Osteoblast (primary cell): ENCODE measurements around the gene OR10R2. TPM values are rescaled to one million over a fixed set of nuclear protein-coding genes. Genes with fewer than 3 reads are reported as not detected.

Experiments used
- DNase-seq: peaks from one replicate; pipeline ENCODE4 v3.0.0; 2011; ENCODE audit warnings: low spot score, mixed read lengths; ENCODE audit not compliant: insufficient read length; ENCODE audit errors: missing footprints
- H2AFZ ChIP-seq: 2 replicates; pipeline ENCODE4 v1.6.0; 2011; ENCODE audit warnings: mild to moderate bottlenecking, low read length
- H3K27ac ChIP-seq: 2 replicates; pipeline ENCODE4 v1.5.1; 2011; ENCODE audit warnings: mild to moderate bottlenecking, low read depth, low read length, moderate library complexity
- H3K27me3 ChIP-seq: 2 replicates; pipeline ENCODE4 v1.6.0; 2012; ENCODE audit warnings: mild to moderate bottlenecking, control low read depth, inconsistent platforms, low read length, moderate library complexity; ENCODE audit not compliant: insufficient read depth
- H3K36me3 ChIP-seq: 2 replicates; pipeline ENCODE4 v1.5.1; 2011; ENCODE audit warnings: mild to moderate bottlenecking, low read length, control low read depth, moderate library complexity; ENCODE audit not compliant: insufficient read depth
- H3K4me1 ChIP-seq: 2 replicates; pipeline ENCODE4 v1.5.1; 2011; ENCODE audit warnings: mild to moderate bottlenecking, low read length, control low read depth, moderate library complexity; ENCODE audit not compliant: insufficient read depth
- H3K4me2 ChIP-seq: 2 replicates; pipeline ENCODE4 v1.6.0; 2011; ENCODE audit warnings: mild to moderate bottlenecking, low read length; ENCODE audit not compliant: insufficient read depth
- H3K4me3 ChIP-seq: fragments of 200-600 bp; sonication (generic); 3 replicates; pipeline ENCODE4 v1.5.1; 2012; ENCODE audit warnings: mild to moderate bottlenecking, low read length, inconsistent platforms; ENCODE audit not compliant: insufficient read depth
- H3K79me2 ChIP-seq: 2 replicates; pipeline ENCODE4 v1.6.0; 2012; ENCODE audit warnings: mild to moderate bottlenecking, low read length, control low read depth, inconsistent platforms; ENCODE audit not compliant: insufficient read depth
- H3K9me3 ChIP-seq: 2 replicates; pipeline ENCODE4 v1.5.1; 2011; ENCODE audit warnings: low read depth, low read length, control low read depth
- H4K20me1 ChIP-seq: 2 replicates; pipeline ENCODE4 v1.6.0; 2012; ENCODE audit warnings: mild to moderate bottlenecking, low read length, control low read depth; ENCODE audit not compliant: insufficient read depth
- CTCF ChIP-seq: IDR thresholded peaks from 2 replicates; pipeline ENCODE4 v1.5.1; 2011; ENCODE audit warnings: mild to moderate bottlenecking, low read depth, low read length, moderate library complexity; ENCODE audit errors: extremely low read depth
- total RNA-seq: library from RNA; depleted of rRNA; stranded (reverse); fragments of >200 nt; gene quantifications from 2 replicates; pipeline ENCODE4 v1.2.3, GENCODE V29; 2012

Gene OR10R2
- total RNA-seq, 1 donor, result not detected

GRCh38 chr1:158434741-158435140 lies 37.3 kb upstream of the OR10R2 start:
- Histone ChIP-seq H3K27me3 (no peaks in the 10 kb centered on the region), H3K27ac (no peak overlapping the region), H3K79me2 (no peaks in the 10 kb centered on the region), H3K4me1 (no peaks in the 10 kb centered on the region), H4K20me1 (no peaks in the 10 kb centered on the region), H3K9me3 (no peaks in the 10 kb centered on the region), H3K4me2 (no peak overlapping the region), H3K36me3 (no peaks in the 10 kb centered on the region), H3K4me3 (no peak overlapping the region), H2AFZ (no peak overlapping the region)
- TF ChIP-seq CTCF, result no peak
- DNase-seq, result no peak

- H3K36me3 ChIP-seq, result no peaks in the 10 kb centered on the region
- no peak for DNase-seq
- H2AFZ ChIP-seq, result no peak overlapping the region
- no peak for TF ChIP-seq CTCF
- H4K20me1 ChIP-seq, result no peaks in the 10 kb centered on the region
- no peaks in the 10 kb centered on the region for H3K79me2 ChIP-seq
- H3K4me1 ChIP-seq, result no peaks in the 10 kb centered on the region
- H3K9me3 ChIP-seq, result no peaks in the 10 kb centered on the region
- no peak overlapping the region for H3K27ac ChIP-seq
- H3K4me3 ChIP-seq, result no peak overlapping the region
- no peak overlapping the region for H3K4me2 ChIP-seq
- H3K27me3 ChIP-seq, result no peaks in the 10 kb centered on the region
Observed at GRCh38 chr1:158445376-158445775, 26.6 kb upstream of the OR10R2 start.

GRCh38 chr1:158454537-158454936 lies 17.5 kb upstream of the OR10R2 start:
- Histone ChIP-seq H3K9me3 (no peaks in the 10 kb centered on the region), H3K4me3 (no peak overlapping the region), H3K27me3 (no peaks in the 10 kb centered on the region), H3K36me3 (no peaks in the 10 kb centered on the region), H3K4me1 (no peaks in the 10 kb centered on the region), H2AFZ (no peak overlapping the region), H3K79me2 (no peaks in the 10 kb centered on the region), H3K27ac (no peak overlapping the region), H4K20me1 (no peaks in the 10 kb centered on the region), H3K4me2 (no peak overlapping the region)
- TF ChIP-seq CTCF, result no peak
- DNase-seq, result no peak

GRCh38 chr1:158457246-158457645 lies 14.8 kb upstream of the OR10R2 start:
- TF ChIP-seq CTCF, result no peak

More at GRCh38 chr1:158457246-158457645, 14.8 kb upstream of the OR10R2 start:
- Histone ChIP-seq H3K27ac (no peak overlapping the region), H3K4me1 (no peaks in the 10 kb centered on the region), H3K27me3 (no peaks in the 10 kb centered on the region), H3K4me3 (no peak overlapping the region), H3K36me3 (no peaks in the 10 kb centered on the region), H2AFZ (no peak overlapping the region), H3K79me2 (no peaks in the 10 kb centered on the region), H3K9me3 (no peaks in the 10 kb centered on the region), H3K4me2 (no peak overlapping the region), H4K20me1 (no peaks in the 10 kb centered on the region)
- no peak for DNase-seq
